GM10248 (cell line): Measurements from ENCODE around the gene NEK6.
A peak's percentile ranks its signal among the peaks of the same experiment; 100 is the strongest.

Experiments used
- CTCF ChIA-PET: fragments of 300-600 bp; sonication (Branson Sonifier 250); formaldehyde crosslinking; extraction: SDS; loops from one replicate; lab custom pipeline; 2021; ENCODE audit warnings: antibody characterized with exemption; lab: Yijun Ruan, JAX
- POLR2A ChIA-PET: fragments of 350-650 bp; sonication (Branson Sonifier 250); formaldehyde crosslinking; extraction: SDS; loops from one replicate; lab custom pipeline; 2020; ENCODE audit warnings: antibody characterized with exemption; lab: Yijun Ruan, JAX
- DNase-seq: peaks from one replicate; pipeline ENCODE4 v3.0.0; 2012; ENCODE audit errors: extremely low spot score
- TF ChIP-seq, protein P1 (sequence below): IDR thresholded peaks from 2 replicates; pipeline ENCODE4 v1.5.1; 2012; ENCODE audit warnings: mild to moderate bottlenecking, low read depth; ENCODE audit errors: extremely low read depth, missing control alignments, control extremely low read depth

Gene NEK6

DNA sequence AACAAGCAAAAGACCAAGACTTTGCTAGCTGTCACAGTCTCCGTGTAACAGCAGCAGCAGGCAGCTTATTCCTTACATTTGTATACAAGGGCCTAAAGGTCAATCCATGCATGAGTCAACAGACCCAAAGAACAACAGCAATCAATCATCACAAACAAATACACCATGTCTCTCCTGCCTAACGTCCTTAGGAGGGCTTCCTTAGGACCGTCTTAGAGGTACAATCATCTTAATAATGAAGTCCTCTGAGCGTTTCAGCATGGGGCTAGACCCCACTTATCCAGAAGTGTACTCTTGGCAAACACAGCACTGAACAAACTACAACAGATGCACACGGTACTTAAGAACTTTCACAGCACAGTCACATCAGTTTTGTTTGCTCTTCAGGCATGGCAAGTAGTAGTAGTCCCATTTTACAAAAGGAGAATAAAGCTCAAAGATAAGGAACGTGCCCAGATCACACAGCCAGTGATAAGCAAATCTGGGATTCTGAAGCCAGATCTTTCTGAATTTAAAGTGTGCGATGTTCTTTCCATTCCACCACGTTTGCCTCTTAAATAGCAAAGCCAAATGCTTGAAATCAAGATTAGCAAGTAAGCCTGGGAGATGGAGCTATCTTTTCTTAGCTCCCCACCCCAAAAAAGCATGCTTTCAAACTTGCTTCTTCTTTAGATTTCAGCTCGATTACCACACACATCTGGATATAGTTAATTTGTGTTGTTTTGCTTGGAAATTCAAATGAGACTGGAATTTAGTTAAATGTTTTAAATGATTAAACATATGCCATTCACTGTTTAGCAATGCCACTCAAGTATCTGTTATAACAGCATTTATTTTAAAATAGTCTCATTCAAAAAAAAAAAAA, 133.3 kb downstream of the NEK6 start:
- ChIA-PET POLR2A (interaction anchor here (1.1 kb wide), 1 partner anchor 31 kb away, joined by 4 read pairs; no protein-coding TSS in a partner anchor), CTCF (interaction anchor here (0.6 to 5.4 kb wide), 5 partner anchors 10 to 346 kb away, joined by 3 to 29 read pairs (median 4); no protein-coding TSS in a partner anchor)
- DNase-seq: no peak
- TF ChIP-seq, protein P1, sequence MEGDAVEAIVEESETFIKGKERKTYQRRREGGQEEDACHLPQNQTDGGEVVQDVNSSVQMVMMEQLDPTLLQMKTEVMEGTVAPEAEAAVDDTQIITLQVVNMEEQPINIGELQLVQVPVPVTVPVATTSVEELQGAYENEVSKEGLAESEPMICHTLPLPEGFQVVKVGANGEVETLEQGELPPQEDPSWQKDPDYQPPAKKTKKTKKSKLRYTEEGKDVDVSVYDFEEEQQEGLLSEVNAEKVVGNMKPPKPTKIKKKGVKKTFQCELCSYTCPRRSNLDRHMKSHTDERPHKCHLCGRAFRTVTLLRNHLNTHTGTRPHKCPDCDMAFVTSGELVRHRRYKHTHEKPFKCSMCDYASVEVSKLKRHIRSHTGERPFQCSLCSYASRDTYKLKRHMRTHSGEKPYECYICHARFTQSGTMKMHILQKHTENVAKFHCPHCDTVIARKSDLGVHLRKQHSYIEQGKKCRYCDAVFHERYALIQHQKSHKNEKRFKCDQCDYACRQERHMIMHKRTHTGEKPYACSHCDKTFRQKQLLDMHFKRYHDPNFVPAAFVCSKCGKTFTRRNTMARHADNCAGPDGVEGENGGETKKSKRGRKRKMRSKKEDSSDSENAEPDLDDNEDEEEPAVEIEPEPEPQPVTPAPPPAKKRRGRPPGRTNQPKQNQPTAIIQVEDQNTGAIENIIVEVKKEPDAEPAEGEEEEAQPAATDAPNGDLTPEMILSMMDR: no peak

DNA sequence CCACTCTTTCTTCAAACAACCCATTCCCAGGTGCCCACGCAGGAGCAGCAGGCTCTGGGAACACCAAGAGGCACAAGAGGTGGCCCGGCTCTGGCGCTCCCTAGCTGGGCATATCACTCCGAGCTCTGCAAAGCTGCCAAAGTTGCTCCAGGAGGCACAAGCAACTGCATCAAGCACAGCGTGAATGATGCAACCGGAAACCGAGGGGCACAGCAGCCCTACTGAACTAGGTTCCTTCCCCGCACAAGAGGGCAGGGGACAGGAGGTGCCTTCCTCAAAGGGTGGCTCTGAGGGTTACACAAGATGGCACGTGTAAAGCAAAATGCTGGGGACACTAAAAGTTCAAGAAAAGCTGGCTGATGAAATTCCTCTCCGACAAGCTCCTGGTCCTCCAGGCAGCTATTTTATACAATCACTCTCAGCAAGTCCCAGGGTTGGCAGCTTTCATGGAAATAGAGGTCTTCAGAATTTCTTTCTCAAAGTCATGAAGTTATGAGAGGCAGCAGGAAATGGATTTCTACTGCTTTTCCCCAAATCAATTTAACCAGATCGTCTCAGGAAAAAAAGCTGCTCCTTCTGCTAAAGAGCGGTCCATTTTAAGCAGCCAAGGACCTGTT, 134.6 kb downstream of the NEK6 start:
- ChIA-PET POLR2A (interaction anchor here (0.8 to 1.1 kb wide), 2 partner anchors 8 to 32 kb away, joined by 3 to 4 read pairs; no protein-coding TSS in a partner anchor), CTCF (interaction anchor here (0.6 to 5.4 kb wide), 8 partner anchors 9 to 265 kb away, joined by 3 to 29 read pairs (median 4); no protein-coding TSS in a partner anchor)
- no peak for DNase-seq
- TF ChIP-seq, protein P1: no peak

DNA sequence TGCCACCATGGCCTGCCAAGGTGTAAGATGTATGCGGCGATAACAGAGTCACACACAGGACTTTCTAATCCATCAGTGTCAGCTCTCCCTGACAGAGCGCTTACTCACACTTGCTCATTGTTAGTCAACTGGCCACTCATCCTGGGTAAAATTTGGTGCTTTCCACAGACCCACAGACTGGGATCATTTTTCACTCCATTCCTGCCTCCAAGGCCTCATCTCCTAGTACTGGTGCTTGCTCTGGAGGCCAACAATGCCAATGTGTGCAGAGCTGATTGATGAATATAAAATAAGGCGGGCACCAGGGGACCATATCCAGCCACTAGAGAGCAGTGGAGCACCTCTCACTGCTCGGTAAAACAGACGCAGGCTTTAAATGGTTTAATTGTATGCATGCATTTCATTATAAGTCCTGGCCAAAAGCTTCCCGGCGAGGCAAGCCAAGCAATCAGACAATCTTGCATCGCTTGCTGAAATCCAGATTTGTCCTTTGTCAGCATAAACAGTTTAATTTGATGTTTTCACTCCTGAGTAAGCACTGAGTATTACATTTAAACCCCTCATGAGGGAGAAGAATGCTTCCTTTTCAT, 135.2 kb downstream of the NEK6 start:
- DNase-seq: no peak
- ChIA-PET CTCF (interaction anchor here (1.0 to 5.4 kb wide), 8 partner anchors 9 to 253 kb away, joined by 3 to 29 read pairs (median 4); no protein-coding TSS in a partner anchor), POLR2A (no interaction called here)
- TF ChIP-seq, protein P1: no peak

- POLR2A ChIA-PET: no interaction called here
- CTCF ChIA-PET: interaction anchor here (1.0 to 5.4 kb wide), 7 partner anchors 7 to 268 kb away, joined by 3 to 29 read pairs (median 5); no protein-coding TSS in a partner anchor
- no peak for DNase-seq
- TF ChIP-seq, protein P1: no peak
Observed at GRCh38 chr9:124394167-124394566, 136.4 kb downstream of the NEK6 start.

- TF ChIP-seq, protein P1: peak; percentile 36
- ChIA-PET CTCF (interaction anchor here (1.2 to 5.4 kb wide), 8 partner anchors 8 to 268 kb away, joined by 3 to 29 read pairs (median 5); no protein-coding TSS in a partner anchor), POLR2A (no interaction called here)
- no peak for DNase-seq
Observed at GRCh38 chr9:124394596-124394995, 136.8 kb downstream of the NEK6 start.

DNA sequence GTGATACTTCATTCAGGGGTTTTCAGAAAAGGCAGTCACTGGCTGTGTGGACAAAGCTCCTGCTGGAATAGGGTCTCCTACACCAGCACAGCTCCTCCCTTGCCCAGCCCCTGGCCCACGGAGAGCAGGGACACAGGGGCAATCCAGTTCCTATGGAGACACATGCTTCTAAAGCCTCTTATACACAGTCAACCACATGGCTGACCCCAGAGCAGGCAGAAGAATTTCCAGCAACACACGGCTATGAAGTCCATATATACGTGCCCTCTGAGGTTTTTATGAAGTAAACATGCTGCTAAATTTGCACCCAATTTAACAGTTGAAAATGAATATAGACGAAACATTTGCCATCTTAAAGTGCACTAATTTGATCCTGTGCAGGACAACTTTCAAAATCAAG, 138.1 kb downstream of the NEK6 start:
- TF ChIP-seq, protein P1: no peak
- ChIA-PET POLR2A (no interaction called here), CTCF (interaction anchor here (1.2 to 5.4 kb wide), 5 partner anchors 9 to 269 kb away, joined by 3 to 29 read pairs (median 5); no protein-coding TSS in a partner anchor)
- no peak for DNase-seq
